Upper lobe of left lung (tissue), 6 donors: Measurements from ENCODE around the gene TRPM8. TPM values are rescaled to one million over a fixed set of nuclear protein-coding genes. Genes with fewer than 3 reads are reported as not detected.

Experiments
- ATAC-seq, 2 donors: fragments of 200-7000 bp; cut with Tn5 transposase; one replicate each; pipeline ENCODE4 v1.9.1; 2022; ENCODE audit warnings: mild to moderate bottlenecking in 2 of 2, moderate library complexity in 2 of 2; ENCODE audit not compliant: low FRiP score in 2 of 2
- DNase-seq, 2 donors: peaks; one replicate each; pipeline ENCODE4 v3.0.0-alpha.2; 2019 to 2020
- H3K27ac ChIP-seq, 4 donors: fragments of 200-600 bp; sonication (generic); one replicate each; pipeline ENCODE4 v1.5.1; 2016 to 2019
- H3K27me3 ChIP-seq, 4 donors: fragments of 200-600 bp; sonication (generic); one replicate each; pipeline ENCODE4 v1.5.1; 2017 to 2019
- H3K36me3 ChIP-seq, 4 donors: fragments of 200-600 bp; sonication (generic); one replicate each; pipeline ENCODE4 v1.5.1; 2016 to 2019
- H3K4me1 ChIP-seq, 4 donors: fragments of 200-600 bp; sonication (generic); one replicate each; pipeline ENCODE4 v1.5.1; 2018 to 2019
- H3K4me3 ChIP-seq, 4 donors: fragments of 200-600 bp; sonication (generic); one replicate each; pipeline ENCODE4 v1.5.1; 2017 to 2019; ENCODE audit warnings: mild to moderate bottlenecking in 2 of 4, moderate library complexity in 1 of 4
- H3K9me3 ChIP-seq, 4 donors: fragments of 200-600 bp; sonication (generic); one replicate each; pipeline ENCODE4 v1.5.1; 2018 to 2019
- CTCF ChIP-seq, 6 experiments: fragments of 450-650 bp in 4 of 6; fragments of 200-600 bp in 2 of 6; sonication (generic) in 2 of 6; IDR thresholded peaks; one replicate each; pipeline ENCODE4 v1.5.1; 2016 to 2019; ENCODE audit warnings: antibody characterized with exemption in 6 of 6
- EP300 ChIP-seq, 4 donors: sonication (generic); formaldehyde crosslinking; IDR thresholded peaks; one replicate each; pipeline ENCODE4 v1.5.1; 2017; ENCODE audit warnings: antibody characterized with exemption in 4 of 4, control low read depth in 2 of 4
- POLR2A ChIP-seq, 4 donors: fragments of 450-650 bp; IDR thresholded peaks; one replicate each; pipeline ENCODE4 v1.5.1; 2016 to 2017; ENCODE audit warnings: antibody characterized with exemption in 4 of 4, mild to moderate bottlenecking in 2 of 4
- POLR2AphosphoS5 ChIP-seq, 2 donors: sonication (generic); formaldehyde crosslinking; IDR thresholded peaks; one replicate each; pipeline ENCODE4 v1.5.1; 2017; ENCODE audit warnings: antibody characterized with exemption in 2 of 2
- WGBS, 2 donors: methylation state at CpG; one replicate each; pipeline ENCODE4 v1.1.5; 2017 to 2018; 5-methylcytosine and 5-hydroxymethylcytosine counted together
- total RNA-seq, 6 donors: library from RNA; depleted of rRNA in 4 of 6; stranded (reverse); fragments of >200 nt in 4 of 6; gene quantifications; one replicate each; pipeline versions ENCODE4 v1.1.0 to v1.2.1, GENCODE V29; 2016 to 2021
- donor health status: DM: no; HTN: no; CAD: no; lungs with moderate emphysema.
- donor health status: DM: no; HTN: yes; CAD: no; lungs with severe emphysema.

The TRPM8 gene
- total RNA-seq, 6 donors from 2014 or later = 0.17 to 0.30 TPM; not detected in 4

GRCh38 chr2:234051374-234052070, 134.3 kb downstream of the TRPM8 start:
- no peak for ATAC-seq
- Histone ChIP-seq H3K36me3 (no peaks in the 10 kb centered on the region), H3K4me1 (no peaks in the 10 kb centered on the region), H3K4me3 (no peak overlapping the region), H3K27me3 (no peaks in the 10 kb centered on the region), H3K27ac (no peak overlapping the region), H3K9me3 (no peaks in the 10 kb centered on the region)
- TF ChIP-seq EP300 (IDR thresholded peaks at IDR 0.05) (no peak), CTCF (IDR thresholded peaks at IDR 0.05) (no peak), POLR2A (IDR thresholded peaks at IDR 0.05) (no peak), POLR2AphosphoS5 (IDR thresholded peaks at IDR 0.05) (no peak)
- DNase-seq = no peak
- 90 to 93% methylated on average over 4 of the region's 4 CpGs for WGBS, 2 donors

- Histone ChIP-seq H3K36me3 (no peaks in the 10 kb centered on the region), H3K27me3 (no peaks in the 10 kb centered on the region), H3K9me3 (no peaks in the 10 kb centered on the region), H3K4me3 (no peak overlapping the region), H3K4me1 (no peaks in the 10 kb centered on the region), H3K27ac (no peak overlapping the region)
- TF ChIP-seq POLR2A (IDR thresholded peaks at IDR 0.05) = no peak
- DNase-seq (no peak), ATAC-seq (no peak)
- 79 to 87% methylated on average over 4 of the region's 4 CpGs for WGBS, 2 donors
Measured at GRCh38 chr2:234058881-234059280, 141.7 kb downstream of the TRPM8 start.

- DNase-seq (peak in 1 of 2 donors; percentile 27), ATAC-seq (no peak)
- Histone ChIP-seq H3K4me3 (no peak overlapping the region), H3K36me3 (no peaks in the 10 kb centered on the region), H3K27ac (no peak overlapping the region), H3K9me3 (no peaks in the 10 kb centered on the region), H3K4me1 (no peaks in the 10 kb centered on the region), H3K27me3 (no peaks in the 10 kb centered on the region)
- WGBS, 2 donors = 75 to 92% methylated on average over 7 to 8 of the region's 8 CpGs
- TF ChIP-seq POLR2A (IDR thresholded peaks at IDR 0.05) = no peak
- TF ChIP-seq CTCF (IDR thresholded peaks at IDR 0.05) = no peak
- no peak for TF ChIP-seq POLR2AphosphoS5 (IDR thresholded peaks at IDR 0.05)
- TF ChIP-seq EP300 (IDR thresholded peaks at IDR 0.05) = no peak
Measured at GRCh38 chr2:234060236-234060635, 143.1 kb downstream of the TRPM8 start.

GRCh38 chr2:234061624-234062257, 144.6 kb downstream of the TRPM8 start:
- H3K4me1 ChIP-seq = no peaks in the 10 kb centered on the region
- WGBS, 2 donors = 75 to 78% methylated on average over 6 of the region's 6 CpGs
- TF ChIP-seq POLR2A (IDR thresholded peaks at IDR 0.05) (no peak), POLR2AphosphoS5 (IDR thresholded peaks at IDR 0.05) (no peak), EP300 (IDR thresholded peaks at IDR 0.05) (no peak), CTCF (IDR thresholded peaks at IDR 0.05) (no peak)
- no peak for DNase-seq
- H3K27me3 ChIP-seq = no peaks in the 10 kb centered on the region
- H3K36me3 ChIP-seq = no peaks in the 10 kb centered on the region
- ATAC-seq = no peak
- no peaks in the 10 kb centered on the region for H3K9me3 ChIP-seq
- H3K4me3 ChIP-seq = no peak overlapping the region
- no peak overlapping the region for H3K27ac ChIP-seq

GRCh38 chr2:234066587-234066986, 149.4 kb downstream of the TRPM8 start:
- WGBS, 2 donors = 84 to 85% methylated on average over 2 of the region's 2 CpGs
- Histone ChIP-seq H3K36me3 (no peaks in the 10 kb centered on the region), H3K27me3 (no peaks in the 10 kb centered on the region), H3K9me3 (no peaks in the 10 kb centered on the region), H3K4me1 (no peaks in the 10 kb centered on the region), H3K27ac (no peak overlapping the region), H3K4me3 (no peak overlapping the region)
- TF ChIP-seq EP300 (IDR thresholded peaks at IDR 0.05) (no peak), POLR2A (IDR thresholded peaks at IDR 0.05) (no peak), CTCF (IDR thresholded peaks at IDR 0.05) (no peak), POLR2AphosphoS5 (IDR thresholded peaks at IDR 0.05) (no peak)
- no peak for DNase-seq
- ATAC-seq = no peak

Other genes starting within 250 kb of the TRPM8 start
- gene UGT1A9, start 245.5 kb upstream of the TRPM8 start, total RNA-seq = not detected
- not detected for gene UGT1A7, start 235.5 kb upstream of the TRPM8 start, total RNA-seq
- gene UGT1A6, start 224.5 kb upstream of the TRPM8 start, total RNA-seq = 1 to 10 TPM in 1 of 6 donors, under 1 TPM in 4, not detected in 1; 0.15 to 5.0 (median 0.33) TPM
- gene UGT1A5, start 204.5 kb upstream of the TRPM8 start, total RNA-seq = 1 to 10 TPM in 1 of 6 donors, not detected in 5; 1.0 TPM
- gene UGT1A4, start 198.6 kb upstream of the TRPM8 start, total RNA-seq = under 1 TPM in 4 of 6 donors, not detected in 2; 0.14 to 0.69 (median 0.27) TPM
- gene UGT1A3, start 188.3 kb upstream of the TRPM8 start, total RNA-seq = under 1 TPM in 1 of 6 donors, not detected in 5; 0.30 TPM
- gene UGT1A1, start 157.1 kb upstream of the TRPM8 start, total RNA-seq = 1 to 10 TPM in 2 of 6 donors, under 1 TPM in 1, not detected in 3; 0.15 to 1.4 (median 1.0) TPM
- not detected for gene MROH2A, start 139.0 kb upstream of the TRPM8 start, total RNA-seq
- 1 to 10 TPM in 4 of 6 donors, under 1 TPM in 1, not detected in 1; 0.98 to 3.2 (median 1.3) TPM for gene HJURP, start 62.8 kb upstream of the TRPM8 start, total RNA-seq
- not detected for gene SPP2, start 133.3 kb downstream of the TRPM8 start, total RNA-seq